ENCODE data around the gene FAM227B.
"Not testable (repeated sequence)": the region's sequence is repeated elsewhere in the genome, so short reads cannot be mapped to it uniquely, and the experiment has no call there.

The FAM227B gene, protein sequence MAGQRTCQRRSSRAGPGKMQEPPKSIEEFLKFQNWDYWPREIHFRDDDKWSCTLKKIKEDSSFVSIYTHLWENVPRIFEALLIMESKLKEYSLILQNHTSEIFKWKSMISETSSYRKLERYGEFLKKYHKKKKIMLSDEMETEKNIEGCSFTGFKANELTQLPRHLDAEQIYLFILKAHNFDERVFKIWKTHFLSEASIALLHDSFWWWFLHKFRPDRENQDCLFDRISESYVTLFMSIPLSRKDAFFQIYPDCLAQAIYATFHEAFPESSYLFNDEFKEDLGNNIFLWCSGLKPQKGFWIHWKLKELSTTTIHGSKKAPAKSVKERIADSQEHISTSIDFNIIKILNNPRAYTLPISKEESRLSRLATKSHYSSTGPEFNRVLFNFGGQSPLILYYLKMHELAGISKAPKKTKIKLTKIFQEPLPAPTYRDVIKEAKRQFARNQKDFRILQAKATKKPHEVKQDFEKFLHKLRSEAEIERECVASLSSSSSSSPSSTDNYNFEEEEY

DNA sequence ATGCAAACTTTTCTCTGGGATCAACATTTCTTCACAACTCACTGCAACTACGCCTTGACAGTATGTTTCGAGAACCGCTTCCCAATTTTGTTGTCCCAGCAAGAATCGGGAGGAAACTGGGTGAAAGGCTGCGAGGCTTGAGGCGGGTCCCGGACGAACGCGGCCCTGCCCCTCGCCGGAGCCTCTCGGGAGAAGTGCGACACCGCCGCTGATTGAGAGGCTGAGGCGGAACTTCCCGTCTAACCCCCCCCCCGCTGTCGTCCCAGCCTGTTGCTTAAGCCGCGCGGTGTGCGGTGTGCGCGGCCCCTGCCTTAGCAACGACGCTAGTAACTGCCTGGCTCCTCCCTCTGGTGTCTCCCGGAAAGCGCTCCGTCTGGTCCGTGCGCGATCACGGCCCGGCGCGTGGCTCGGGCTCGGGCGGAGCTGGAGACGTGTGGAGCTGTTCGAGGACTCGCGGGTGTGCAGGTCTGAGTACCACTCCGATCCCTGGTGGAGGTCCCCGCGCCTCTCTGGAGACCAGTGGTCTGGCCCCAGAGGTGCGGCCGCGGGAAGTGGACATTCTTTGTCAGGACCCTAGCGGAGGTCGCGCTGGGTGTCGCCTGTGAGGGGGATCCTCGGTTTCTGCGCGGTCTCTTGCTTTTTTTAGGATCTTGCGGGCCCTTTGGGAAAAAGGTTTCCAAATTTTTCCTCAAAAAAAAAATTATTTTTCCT, at the start of gene FAM227B, which contains the start of gene DTWD1:
Gene FAM227B, minus strand, starts transcription at position 161 of the 711 bp plus-strand sequence. CDS start 5,647 bp downstream, outside the sequence.
Gene DTWD1, plus strand, starts transcription at position 391 of the 711 bp plus-strand sequence. CDS start 4,120 bp downstream, outside the sequence.
- DNase-seq (ENCODE audit: low read depth in 2 of 3, low spot score in 2 of 3), result peak; percentile 70 to 89 (median 78)

DNA sequence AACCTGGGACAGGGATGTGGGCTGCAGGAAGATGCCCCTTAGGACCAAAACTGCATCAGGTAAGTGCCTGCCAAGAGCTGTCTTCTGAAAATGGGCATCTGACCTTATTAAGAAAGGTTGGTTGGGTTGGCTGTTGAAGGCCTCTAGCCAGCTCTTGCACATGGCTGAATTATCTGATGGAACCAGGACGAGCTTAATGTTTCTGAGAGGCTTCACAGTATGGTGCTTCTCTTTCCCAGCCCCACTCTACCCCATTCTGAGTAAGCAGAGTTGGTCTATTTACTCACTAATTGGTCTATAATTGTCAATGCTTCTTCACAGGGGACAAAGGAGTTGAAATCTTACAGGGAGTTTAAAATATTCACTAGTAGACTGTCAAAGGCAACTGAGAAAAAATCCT, 48.7 kb upstream of the FAM227B start:
- no peak for DNase-seq (ENCODE audit: low read depth in 2 of 3, low spot score in 2 of 3)

DNA sequence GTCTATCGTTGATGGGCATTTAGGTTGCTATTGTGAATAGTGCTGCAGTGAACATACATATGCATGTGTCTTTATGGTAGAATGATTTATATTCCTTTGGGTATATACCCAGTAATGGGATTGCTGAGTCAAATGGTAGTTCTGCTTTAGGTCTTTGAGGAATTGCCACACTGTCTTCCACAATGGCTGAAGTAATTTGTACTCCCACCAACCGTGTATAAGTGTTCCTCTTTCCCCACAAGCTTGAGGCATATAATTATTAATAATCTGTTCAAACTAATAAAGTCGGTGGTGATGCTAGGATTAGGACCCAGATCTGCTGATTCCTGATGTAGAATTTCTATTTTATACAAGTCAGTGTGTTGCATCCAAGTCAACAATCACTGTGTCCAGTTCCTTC, 45.9 kb upstream of the FAM227B start:
- not testable (repeated sequence) for DNase-seq (ENCODE audit: low read depth in 2 of 3, low spot score in 2 of 3)

DNA sequence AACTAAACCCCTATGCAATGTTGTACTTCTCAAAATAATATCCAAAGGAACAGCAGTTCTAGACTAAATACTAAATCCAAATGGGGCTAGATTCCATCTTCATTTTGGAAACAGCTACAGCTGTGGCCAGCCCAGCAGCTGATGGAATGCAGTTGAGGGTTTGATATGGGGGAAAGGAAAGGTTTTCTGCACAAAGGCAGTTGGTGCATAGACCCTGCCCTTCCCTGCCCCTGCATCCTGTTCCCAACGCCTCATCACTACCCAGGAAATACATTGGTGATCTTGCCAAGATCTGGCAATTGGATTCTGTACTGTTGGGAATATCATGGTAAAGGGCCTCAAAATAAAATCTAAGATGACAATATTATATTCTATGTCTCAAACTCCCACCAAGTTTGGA, 44.1 kb upstream of the FAM227B start:
- DNase-seq (ENCODE audit: low read depth in 2 of 3, low spot score in 2 of 3), result no peak

DNA sequence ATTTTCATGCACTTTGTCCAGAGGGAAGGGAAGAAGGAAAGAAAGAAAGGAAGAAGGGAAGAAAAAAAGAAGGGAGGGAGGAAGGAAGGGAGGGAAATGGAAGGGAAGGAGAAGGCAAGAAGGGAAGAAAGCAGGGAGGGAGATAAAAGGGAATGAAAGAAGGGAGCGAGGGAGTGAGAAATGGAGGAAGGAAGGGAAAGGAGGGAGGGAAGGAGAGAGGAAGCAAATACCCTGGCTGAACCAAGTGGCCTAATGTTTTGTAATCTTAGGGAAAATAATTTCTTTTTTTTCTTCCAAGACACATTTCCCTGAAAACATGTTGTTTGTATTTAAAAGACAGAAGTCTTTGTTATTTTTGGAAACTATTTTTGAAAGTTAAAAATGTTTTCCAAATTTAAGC, 36.1 kb upstream of the FAM227B start:
- DNase-seq (ENCODE audit: low read depth in 2 of 3, low spot score in 2 of 3), result no peak

DNA sequence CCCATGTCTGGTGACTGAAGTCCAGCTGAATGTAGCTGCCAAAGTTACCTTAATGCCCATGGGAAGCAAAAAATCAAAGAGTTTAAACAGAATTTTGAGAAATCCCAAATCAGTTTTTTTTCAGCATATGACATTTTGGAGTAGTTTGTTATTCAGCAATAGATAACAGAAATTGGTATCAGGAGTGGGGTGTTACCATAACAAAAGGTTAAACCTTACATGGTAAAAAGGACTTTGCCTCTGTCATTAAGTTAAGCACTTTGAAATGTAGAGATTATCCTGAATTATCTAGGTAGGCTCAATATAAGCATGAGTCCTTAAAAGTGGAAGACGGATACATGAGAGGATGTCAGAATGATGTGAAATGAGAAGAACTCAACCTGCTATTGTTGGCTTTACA, 32.3 kb upstream of the FAM227B start:
- DNase-seq (ENCODE audit: low read depth in 2 of 3, low spot score in 2 of 3), result no peak

DNA sequence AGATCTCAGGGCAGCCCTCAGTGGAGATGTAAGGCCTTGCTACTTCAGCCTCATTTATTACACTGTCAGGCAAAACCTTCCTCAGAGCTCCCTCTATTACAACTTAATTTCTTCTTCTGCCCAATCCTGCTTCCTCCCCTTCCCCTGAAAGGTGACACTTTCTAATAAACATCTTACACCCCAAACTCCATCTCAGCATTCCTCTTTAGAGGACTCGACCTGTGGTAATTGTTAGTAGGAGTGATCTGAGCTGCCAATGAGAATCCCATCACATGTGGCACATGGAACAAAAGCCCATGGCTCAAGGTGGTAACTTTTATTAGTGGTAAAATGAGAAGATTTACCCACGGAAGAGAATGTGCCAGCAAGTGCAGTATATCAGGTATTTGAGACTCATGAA, 30.1 kb upstream of the FAM227B start:
- DNase-seq (ENCODE audit: low read depth in 2 of 3, low spot score in 2 of 3), result no peak

DNA sequence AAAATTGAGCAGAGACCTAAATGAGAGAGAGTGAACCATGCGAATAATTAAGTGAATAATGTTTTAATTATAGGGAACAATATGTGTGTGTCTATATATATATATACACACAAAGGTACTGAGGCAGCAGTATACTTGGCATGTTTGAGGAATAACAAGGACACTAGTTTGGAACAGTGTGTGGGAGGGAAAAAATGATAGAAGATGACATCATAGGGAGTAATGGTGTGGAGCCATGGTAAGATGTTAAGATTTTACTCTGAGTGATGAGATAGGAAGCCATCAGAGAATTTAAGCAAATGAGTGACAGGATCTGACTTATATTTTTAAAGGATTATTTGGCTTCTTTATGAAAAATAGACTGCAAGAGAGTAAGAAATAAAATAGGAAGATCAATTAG, 29.4 kb upstream of the FAM227B start:
- DNase-seq (ENCODE audit: low read depth in 2 of 3, low spot score in 2 of 3), result no peak

DNA sequence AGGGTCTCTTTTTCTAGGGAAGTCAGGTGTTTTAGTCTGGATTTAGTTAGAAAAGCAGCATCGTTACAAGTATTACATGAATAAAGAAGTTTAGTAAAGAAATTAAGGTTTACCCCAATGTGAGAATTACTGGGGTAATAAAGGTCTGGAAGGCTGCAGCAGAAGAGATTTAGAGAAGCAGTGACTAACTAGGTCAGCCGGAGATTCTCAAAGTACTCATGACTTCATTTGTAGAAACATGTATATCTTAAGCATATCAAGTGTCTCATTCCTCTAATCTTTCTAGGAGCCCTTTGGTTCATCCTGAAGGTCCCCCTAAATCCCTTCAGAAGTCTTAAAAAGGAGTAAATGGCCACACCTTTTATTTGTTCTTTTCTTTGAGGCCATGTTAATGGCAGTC, 26.3 kb upstream of the FAM227B start:
- no peak for DNase-seq (ENCODE audit: low read depth in 2 of 3, low spot score in 2 of 3)

DNA sequence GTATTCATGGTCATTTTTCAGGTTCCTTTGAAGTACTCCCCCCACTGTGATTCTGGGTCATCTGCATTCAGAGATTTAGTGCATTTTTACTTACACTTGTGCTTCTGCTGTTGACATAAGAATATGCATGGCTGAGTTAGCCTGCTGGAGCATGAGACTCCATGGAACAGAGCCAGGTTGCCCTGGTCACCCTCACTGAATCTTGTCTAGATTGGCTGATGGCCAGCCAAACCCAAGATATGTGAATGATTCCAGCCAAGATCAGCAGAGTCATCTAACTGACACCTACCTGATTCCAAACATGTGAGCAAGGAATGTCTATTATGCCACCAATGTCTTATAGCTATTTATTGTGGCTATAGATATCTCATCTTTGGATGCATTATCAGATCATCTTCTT, 25.3 kb upstream of the FAM227B start:
- DNase-seq (ENCODE audit: low read depth in 2 of 3, low spot score in 2 of 3), result no peak

DNA sequence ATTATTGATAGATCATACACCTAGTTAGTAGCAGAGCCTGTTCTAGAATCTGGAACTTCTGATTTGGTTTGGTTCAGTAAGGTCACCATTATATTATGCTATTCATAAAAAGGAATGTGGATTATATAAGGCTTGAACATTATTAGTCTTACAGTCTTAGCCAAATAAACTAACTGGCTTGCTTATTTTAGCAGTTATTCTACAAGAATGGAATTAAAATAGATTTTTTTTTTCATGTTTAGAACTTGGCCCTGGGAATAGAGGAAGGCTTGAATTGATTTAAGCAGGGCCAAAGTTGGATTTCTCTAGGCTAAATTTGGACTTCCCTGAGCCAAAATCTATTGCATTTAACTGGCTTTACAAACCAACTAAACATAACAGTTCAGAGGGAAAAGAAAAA, 24.7 kb upstream of the FAM227B start:
- DNase-seq (ENCODE audit: low read depth in 2 of 3, low spot score in 2 of 3), result no peak

DNA sequence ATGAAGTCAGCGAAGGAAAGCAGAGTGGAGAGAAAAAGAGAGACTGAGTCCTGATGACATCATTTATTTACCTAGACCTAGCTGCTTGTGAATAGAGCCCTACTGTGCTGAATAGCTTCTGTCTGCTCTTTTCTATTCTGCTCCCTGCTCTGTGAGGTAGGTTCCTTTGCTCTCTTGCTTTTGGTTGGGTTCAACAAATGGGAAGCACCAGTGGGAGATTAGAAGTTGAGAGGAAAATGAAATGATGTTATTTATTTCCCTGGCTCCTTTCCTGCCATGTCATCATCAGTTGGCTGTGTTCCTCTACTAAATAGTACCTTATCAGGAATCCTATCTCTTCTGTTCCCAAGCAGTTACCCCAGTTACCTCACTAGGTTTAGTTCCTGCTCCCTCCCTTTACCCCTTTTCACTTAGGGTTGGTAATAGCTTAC, 23.8 kb upstream of the FAM227B start:
- DNase-seq (ENCODE audit: low read depth in 2 of 3, low spot score in 2 of 3), result no peak

DNA sequence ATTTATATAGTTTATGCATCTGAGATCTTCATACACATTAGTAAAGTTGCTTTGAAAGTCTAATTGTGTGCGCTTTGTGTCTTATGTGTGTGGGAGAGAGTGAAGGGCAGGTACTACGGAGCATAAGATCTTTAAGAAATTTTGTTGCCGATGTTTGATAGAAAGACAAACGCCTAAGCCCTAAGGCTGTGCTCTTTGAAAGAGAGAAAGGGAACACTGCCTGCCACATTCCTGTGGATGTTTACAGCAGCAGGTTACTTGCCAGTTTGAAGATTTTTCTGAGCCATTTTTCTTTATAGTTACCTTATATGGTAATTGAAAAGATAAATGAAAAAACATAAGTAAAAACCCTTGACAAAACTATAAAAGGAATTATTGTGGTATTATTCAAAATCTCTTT, 17.2 kb upstream of the FAM227B start:
- DNase-seq (ENCODE audit: low read depth in 2 of 3, low spot score in 2 of 3), result no peak

DNA sequence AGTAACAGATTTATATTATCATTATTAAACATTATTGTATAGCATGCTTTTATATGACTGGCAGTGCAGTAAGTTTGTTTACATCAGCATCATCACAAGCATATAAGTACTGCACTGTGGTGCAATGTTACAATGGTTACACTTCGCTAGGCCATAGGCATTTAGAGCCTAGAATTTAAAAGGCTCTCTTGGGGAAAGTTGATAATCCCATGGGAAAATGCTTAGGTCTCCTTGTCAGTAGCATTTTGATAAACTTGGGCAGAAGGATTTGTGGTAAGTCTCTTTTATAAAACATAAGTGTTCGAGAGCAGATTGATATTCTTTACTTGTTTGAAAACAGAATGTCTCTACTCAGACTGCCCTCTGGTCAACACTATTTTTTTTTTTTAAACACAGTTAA, 7.8 kb upstream of the FAM227B start:
- DNase-seq (ENCODE audit: low read depth in 2 of 3, low spot score in 2 of 3), result no peak

DNA sequence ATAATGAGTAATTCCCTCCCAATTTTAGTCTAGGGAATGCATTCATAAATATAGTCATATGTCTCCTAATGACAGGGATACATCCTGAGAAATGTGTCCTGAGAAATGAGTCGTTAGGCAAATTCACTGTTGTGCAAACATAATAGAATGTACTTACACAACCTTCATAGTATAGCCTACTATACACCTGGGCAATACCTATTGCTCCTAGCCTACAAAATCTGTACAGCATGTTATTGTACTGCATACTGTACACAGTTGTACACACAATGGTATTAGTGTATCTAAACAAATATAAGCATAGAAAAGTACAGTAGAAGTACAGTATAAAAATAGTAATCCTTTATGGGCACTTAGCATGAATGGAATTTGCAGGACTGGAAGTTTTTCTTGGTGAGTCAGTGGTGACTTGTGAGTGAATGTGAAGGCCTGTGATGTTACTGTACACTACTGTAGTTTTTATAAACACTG, 6.8 kb upstream of the FAM227B start:
- no peak for DNase-seq (ENCODE audit: low read depth in 2 of 3, low spot score in 2 of 3)

DNA sequence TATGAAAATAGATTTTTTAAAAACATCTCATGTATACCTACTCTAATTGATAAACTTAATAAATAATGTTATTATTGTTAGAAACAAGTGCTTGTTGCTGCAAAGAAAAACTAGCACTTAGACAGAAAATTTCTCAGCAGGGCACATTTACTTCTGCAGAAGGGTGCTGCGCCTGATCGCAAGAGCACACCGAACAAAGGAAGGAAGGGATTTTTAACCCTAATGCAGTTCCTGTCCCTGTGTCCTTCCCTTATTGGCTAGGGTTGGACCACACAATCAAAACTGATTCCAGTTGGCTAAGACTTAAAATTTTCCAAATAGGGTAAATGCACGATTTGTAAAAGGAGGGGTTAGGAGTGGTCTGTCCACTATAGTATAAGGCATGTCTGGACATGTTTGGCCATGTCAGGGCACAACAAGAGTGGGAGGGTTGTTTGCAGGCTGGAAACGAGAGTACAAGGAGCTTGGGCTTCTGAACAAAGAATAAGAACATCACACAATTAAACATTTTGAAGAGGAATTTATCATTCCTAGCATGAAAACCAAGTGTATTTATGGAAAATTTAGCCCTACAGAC, 4.9 kb upstream of the FAM227B start:
- no peak for DNase-seq (ENCODE audit: low read depth in 2 of 3, low spot score in 2 of 3)

DNA sequence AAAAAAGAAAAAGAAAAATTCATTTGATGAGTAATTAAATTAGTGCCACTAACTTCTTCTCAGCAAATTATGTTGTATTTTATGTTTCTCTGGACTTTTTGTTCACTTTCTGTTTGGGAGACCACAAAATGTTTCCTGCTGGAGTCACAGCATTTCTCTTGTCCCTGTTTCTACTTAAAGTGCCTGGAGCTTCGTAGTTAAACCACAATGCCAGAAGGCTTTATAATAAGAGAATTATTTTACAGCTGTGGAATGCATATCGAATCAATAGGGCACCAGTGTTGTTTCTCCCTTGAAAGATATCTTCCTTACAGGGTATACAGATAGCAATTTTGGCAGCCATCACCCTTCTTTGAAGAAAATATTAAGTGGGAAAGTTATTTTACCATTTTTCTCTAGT, 3.4 kb upstream of the FAM227B start:
- no peak for DNase-seq (ENCODE audit: low read depth in 2 of 3, low spot score in 2 of 3)

DNA sequence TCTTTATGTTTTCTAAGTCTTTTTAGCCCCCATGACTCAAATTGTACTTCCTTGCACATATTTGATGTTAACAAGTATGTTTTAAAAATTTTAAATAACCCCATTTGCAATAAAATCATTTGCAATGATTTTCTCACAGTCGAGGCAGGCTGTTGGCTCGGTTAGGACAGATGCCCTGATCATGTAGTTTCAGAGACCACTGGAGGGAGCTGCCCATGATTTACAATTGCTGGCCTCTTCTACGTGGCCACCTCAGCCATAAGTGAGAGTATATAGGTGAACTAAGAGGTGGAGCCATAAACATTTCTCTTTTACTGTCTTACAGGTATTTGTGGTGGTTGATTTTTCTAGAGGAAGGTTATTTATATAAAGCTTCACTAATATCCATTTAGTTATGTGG, 1.9 kb upstream of the FAM227B start:
- DNase-seq (ENCODE audit: low read depth in 2 of 3, low spot score in 2 of 3), result no peak

DNA sequence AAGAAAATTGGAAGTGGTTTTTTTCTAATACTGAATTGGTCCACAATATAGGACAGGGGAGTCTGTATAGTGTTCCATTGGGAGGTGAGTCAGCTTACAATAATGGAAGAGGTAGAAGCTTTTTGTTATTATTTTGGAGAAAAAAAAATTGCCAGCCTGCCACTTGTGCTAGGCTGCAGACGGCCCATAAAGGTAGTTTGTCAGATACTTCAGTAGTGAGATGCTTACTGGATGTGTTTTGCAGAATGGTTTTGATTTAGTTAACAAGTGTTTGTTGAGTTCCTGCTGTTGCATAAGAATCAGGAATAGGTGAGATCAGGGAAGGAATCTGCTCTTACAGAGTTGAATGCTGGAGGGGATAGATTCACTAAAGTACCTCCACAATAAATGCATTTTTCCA, 1.3 kb upstream of the FAM227B start:
- DNase-seq (ENCODE audit: low read depth in 2 of 3, low spot score in 2 of 3), result no peak

DNA sequence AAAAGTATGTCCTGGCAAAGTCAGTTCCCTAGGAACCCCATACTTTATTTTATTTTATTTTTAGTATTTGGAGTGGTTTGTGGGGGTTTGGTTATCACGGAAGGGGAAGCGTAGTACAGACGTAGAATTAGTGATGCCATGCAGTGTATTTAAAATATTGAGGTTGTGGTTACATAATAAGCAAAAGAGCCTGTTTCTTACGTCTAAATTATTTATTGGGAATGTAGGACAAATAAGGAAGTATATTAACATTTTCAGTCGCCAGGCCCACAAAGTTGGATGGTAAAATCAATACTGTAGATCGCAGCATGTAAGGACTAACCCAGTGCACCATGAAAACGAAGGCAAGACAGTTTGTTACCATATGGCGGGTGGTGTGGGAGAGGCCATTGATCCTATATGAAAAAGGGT, 788 bp upstream of the FAM227B start:
- DNase-seq (ENCODE audit: low read depth in 2 of 3, low spot score in 2 of 3), result no peak

DNA sequence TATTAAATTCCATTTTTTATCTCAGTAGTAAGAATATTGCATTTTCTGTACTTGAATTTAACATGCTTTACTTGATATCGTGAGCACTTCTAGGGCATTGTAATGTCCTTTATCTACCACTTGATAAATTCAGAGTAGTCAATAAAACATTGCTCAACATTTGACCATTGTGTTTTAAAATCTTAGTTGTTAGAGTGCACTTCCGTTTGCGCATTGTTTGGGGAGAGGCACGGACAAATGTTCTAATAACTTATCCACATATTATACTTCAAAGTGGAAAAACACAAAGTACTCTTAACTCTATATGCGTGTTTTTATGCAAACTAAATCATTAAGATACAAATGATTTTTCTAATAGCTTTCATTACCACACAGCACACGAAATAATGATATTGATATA, 419 bp downstream of the FAM227B start:
- DNase-seq (ENCODE audit: low read depth in 2 of 3, low spot score in 2 of 3), result no peak

DNA sequence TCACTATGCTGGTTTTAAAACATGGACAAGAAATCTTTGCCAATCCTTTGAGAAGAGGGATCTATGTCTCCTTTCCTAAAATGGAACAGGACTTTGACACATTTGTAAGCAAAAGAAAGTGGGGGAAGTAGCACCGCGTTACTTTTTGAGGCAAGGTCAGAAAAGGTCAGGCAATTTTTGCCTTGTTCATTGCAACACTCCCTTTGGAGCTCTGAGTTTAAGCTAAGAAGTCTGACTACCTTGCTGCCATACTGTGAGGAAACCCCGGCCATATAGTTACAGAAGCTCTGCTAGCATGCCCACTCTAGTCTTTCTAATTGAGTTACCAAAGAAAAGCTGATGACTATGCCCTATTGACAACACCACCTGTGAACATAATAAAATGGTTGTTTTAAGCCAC, 1.4 kb downstream of the FAM227B start:
- no peak for DNase-seq (ENCODE audit: low read depth in 2 of 3, low spot score in 2 of 3)
